HG03565 (cell line): Measurements from ENCODE around the gene CFAP251.

ENCODE experiments used
- ATAC-seq: cut with Tn5 transposase; IDR thresholded peaks from one replicate; pipeline ENCODE4 v1.9.1; 2021; ENCODE audit warnings: mild to moderate bottlenecking, moderate library complexity; ENCODE audit not compliant: unreplicated experiment

Gene CFAP251

GRCh38 chr12:121996945-121997612 lies 78.7 kb downstream of the CFAP251 start:
- no peak for ATAC-seq

GRCh38 chr12:122001466-122002209 lies 83.2 kb downstream of the CFAP251 start:
- ATAC-seq: no peak

GRCh38 chr12:122003651-122004611 lies 85.5 kb downstream of the CFAP251 start:
- ATAC-seq: no peak

GRCh38 chr12:122004633-122005071 lies 86.3 kb downstream of the CFAP251 start:
- no peak for ATAC-seq

- no peak for ATAC-seq
Measured at GRCh38 chr12:122005252-122005776, 86.9 kb downstream of the CFAP251 start.

- no peak for ATAC-seq
Measured at GRCh38 chr12:122006186-122006926, 88.0 kb downstream of the CFAP251 start.

- ATAC-seq: no peak
Measured at GRCh38 chr12:122009741-122010140, 91.3 kb downstream of the CFAP251 start.

- no peak for ATAC-seq
Measured at GRCh38 chr12:122012184-122012583, 93.8 kb downstream of the CFAP251 start.

GRCh38 chr12:122013136-122013535 lies 94.7 kb downstream of the CFAP251 start:
- ATAC-seq: no peak

- no peak for ATAC-seq
Measured at GRCh38 chr12:122013791-122014590, 95.6 kb downstream of the CFAP251 start.

- no peak for ATAC-seq
Measured at GRCh38 chr12:122014781-122015180, 96.4 kb downstream of the CFAP251 start.

- ATAC-seq: no peak
Measured at GRCh38 chr12:122018457-122018856, 100.1 kb downstream of the CFAP251 start.

- ATAC-seq: no peak
Measured at GRCh38 chr12:122018937-122019336, 100.5 kb downstream of the CFAP251 start.

GRCh38 chr12:122020795-122021192 lies 102.4 kb downstream of the CFAP251 start:
- ATAC-seq: no peak

- ATAC-seq: no peak
Measured at GRCh38 chr12:122021193-122021821, 102.9 kb downstream of the CFAP251 start.

GRCh38 chr12:122021822-122022392 lies 103.5 kb downstream of the CFAP251 start, which contains the start of gene BCL7A:
Gene BCL7A (plus strand): TSS chr12:122021884. CDS start chr12:122022092, 208 bp downstream.
- no peak for ATAC-seq

GRCh38 chr12:122022393-122023338 lies 104.3 kb downstream of the CFAP251 start:
- no peak for ATAC-seq
